Stomach (tissue), 9 donors: ENCODE measurements around the gene CARS1. TPM values are rescaled to one million over a fixed set of nuclear protein-coding genes. Genes with fewer than 3 reads are reported as not detected.

Experiments
- DNase-seq, 2 donors: peaks; one replicate each; pipeline versions ENCODE4 v3.0.0 to v3.0.0-alpha.2; 2013 to 2019
- H3K27ac ChIP-seq, 5 donors: fragments of 200-600 bp in 4 of 5; sonication (generic) in 4 of 5; one replicate each; pipeline ENCODE4 v1.5.1; 2013 to 2019; ENCODE audit warnings: mild to moderate bottlenecking in 1 of 5, moderate library complexity in 1 of 5
- H3K27me3 ChIP-seq, 3 donors: fragments of 200-600 bp; sonication (generic); one replicate each; pipeline ENCODE4 v1.5.1; 2017 to 2019; ENCODE audit warnings: mixed run types in 1 of 3
- H3K36me3 ChIP-seq, 4 donors: fragments of 200-600 bp; sonication (generic); 1 replicate in 3 of 4; 2 replicates in 1 of 4; pipeline ENCODE4 v1.5.1; 2016 to 2019
- H3K4me1 ChIP-seq, 4 donors: fragments of 200-600 bp; sonication (generic); one replicate each; pipeline ENCODE4 v1.5.1; 2016 to 2019
- H3K4me3 ChIP-seq, 4 donors: fragments of 200-600 bp; sonication (generic) in 3 of 4; one replicate each; pipeline ENCODE4 v1.5.1; 2016 to 2019; ENCODE audit warnings: mild to moderate bottlenecking in 1 of 4
- H3K9me3 ChIP-seq, 4 donors: fragments of 200-600 bp; sonication (generic); one replicate each; pipeline ENCODE4 v1.5.1; 2016 to 2019
- EP300 ChIP-seq: sonication (generic); formaldehyde crosslinking; IDR thresholded peaks from one replicate; pipeline ENCODE4 v1.6.1; 2017; ENCODE audit warnings: antibody characterized with exemption
- POLR2A ChIP-seq, 4 donors: fragments of 450-650 bp; IDR thresholded peaks; one replicate each; pipeline ENCODE4 v1.6.1; 2016; ENCODE audit warnings: antibody characterized with exemption in 4 of 4, control low read depth in 2 of 4, mild to moderate bottlenecking in 1 of 4, moderate library complexity in 1 of 4
- POLR2AphosphoS5 ChIP-seq, 3 donors: sonication (generic); formaldehyde crosslinking; IDR thresholded peaks; one replicate each; pipeline ENCODE4 v1.6.1; 2016; ENCODE audit warnings: antibody characterized with exemption in 3 of 3
- WGBS, 5 donors: extraction: QIAGEN DNeasy Blood & Tissue Kit in 3 of 5; methylation state at CpG; one replicate each; pipeline versions ENCODE4 v1.1.5 to v1.1.7; 2013 to 2018; 5-methylcytosine and 5-hydroxymethylcytosine counted together
- intact Hi-C: fragments of 100-400 bp; cut with DNase I; formaldehyde crosslinking; loops from one replicate; pipeline ENCODE4 v1.15.1; 2023; ENCODE audit warnings: low total_unique reads
- polyA plus RNA-seq, 3 donors: library from polyadenylated mRNA; stranded (reverse); fragments of 200-250 nt; gene quantifications; one replicate each; pipeline ENCODE4 v1.2.3, GENCODE V29; 2013
- total RNA-seq, 5 donors: library from RNA; depleted of rRNA; stranded (reverse); fragments of >200 nt; gene quantifications; one replicate each; pipeline versions ENCODE4 v1.1.0 to v1.2.3, GENCODE V29; 2014 to 2016
- TF ChIP-seq, protein P1 (sequence below), 7 experiments: fragments of 450-650 bp in 4 of 7; fragments of 200-600 bp in 3 of 7; sonication (generic) in 3 of 7; IDR thresholded peaks; one replicate each; pipeline ENCODE4 v1.5.1; 2016 to 2019; ENCODE audit warnings: antibody characterized with exemption in 7 of 7, control low read depth in 2 of 7, mild to moderate bottlenecking in 1 of 7
- donor health status: healthy with polysubstance abuse.
- donor health status: Bipolar disorder and iron deficiency.
- donor health status: healthy.

The CARS1 gene
- total and polyA plus RNA-seq, 8 donors = 25.2 to 54.2 (median 41.8) TPM

DNA sequence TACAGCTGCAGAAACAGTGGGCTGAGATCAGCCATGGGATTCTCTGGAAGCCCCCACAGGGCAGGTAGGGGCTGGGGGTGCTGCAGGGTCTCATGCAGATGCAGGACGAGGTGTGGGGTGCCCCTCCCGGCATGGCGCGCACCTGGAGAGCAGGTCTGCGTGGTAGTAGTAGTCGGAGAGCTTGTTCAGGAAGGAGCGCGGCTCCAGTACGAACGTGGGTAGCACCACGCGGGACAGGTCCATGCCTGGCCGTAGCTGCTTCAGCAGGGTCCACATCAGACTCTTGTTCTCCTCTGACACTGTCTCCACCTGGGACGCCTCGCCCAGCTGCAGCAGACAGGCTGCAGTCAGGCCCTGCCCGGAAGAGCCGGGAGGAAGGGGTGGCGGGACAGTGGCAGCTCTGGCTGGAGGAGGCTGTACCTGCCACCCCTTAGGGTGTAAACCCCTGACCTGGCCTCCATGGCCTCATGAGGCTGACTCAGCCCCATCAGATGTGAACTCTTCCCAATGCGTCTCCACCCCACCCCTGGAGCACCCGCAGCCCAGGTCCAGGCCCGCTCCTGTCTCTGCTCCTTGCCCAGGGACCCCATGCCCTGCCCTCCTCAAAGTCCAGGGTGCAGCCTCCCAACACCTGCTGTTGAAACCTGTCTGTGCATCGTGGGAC, 47.0 kb upstream of the CARS1 start:
- no peaks in the 10 kb centered on the region for H3K4me1 ChIP-seq
- H3K27me3 ChIP-seq = no peaks in the 10 kb centered on the region
- H3K9me3 ChIP-seq = no peaks in the 10 kb centered on the region
- no peak for TF ChIP-seq POLR2A (IDR thresholded peaks at IDR 0.05)
- no peak for TF ChIP-seq EP300
- TF ChIP-seq POLR2AphosphoS5 (IDR thresholded peaks at IDR 0.05) = no peak
- TF ChIP-seq, protein P1, sequence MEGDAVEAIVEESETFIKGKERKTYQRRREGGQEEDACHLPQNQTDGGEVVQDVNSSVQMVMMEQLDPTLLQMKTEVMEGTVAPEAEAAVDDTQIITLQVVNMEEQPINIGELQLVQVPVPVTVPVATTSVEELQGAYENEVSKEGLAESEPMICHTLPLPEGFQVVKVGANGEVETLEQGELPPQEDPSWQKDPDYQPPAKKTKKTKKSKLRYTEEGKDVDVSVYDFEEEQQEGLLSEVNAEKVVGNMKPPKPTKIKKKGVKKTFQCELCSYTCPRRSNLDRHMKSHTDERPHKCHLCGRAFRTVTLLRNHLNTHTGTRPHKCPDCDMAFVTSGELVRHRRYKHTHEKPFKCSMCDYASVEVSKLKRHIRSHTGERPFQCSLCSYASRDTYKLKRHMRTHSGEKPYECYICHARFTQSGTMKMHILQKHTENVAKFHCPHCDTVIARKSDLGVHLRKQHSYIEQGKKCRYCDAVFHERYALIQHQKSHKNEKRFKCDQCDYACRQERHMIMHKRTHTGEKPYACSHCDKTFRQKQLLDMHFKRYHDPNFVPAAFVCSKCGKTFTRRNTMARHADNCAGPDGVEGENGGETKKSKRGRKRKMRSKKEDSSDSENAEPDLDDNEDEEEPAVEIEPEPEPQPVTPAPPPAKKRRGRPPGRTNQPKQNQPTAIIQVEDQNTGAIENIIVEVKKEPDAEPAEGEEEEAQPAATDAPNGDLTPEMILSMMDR (IDR thresholded peaks at IDR 0.05) = no peak
- no peak overlapping the region for H3K4me3 ChIP-seq
- peak in 1 of 2 donors; percentile 11 for DNase-seq
- H3K27ac ChIP-seq = no peak overlapping the region
- H3K36me3 ChIP-seq = peaks cover 17 to 93% (median 73%) of the 10 kb centered on the region in 4 donors
- WGBS, 5 donors = 92 to 94% (median 93%) methylated on average over 15 to 22 of the region's 22 CpGs
- intact Hi-C loops = no loop called here

DNA sequence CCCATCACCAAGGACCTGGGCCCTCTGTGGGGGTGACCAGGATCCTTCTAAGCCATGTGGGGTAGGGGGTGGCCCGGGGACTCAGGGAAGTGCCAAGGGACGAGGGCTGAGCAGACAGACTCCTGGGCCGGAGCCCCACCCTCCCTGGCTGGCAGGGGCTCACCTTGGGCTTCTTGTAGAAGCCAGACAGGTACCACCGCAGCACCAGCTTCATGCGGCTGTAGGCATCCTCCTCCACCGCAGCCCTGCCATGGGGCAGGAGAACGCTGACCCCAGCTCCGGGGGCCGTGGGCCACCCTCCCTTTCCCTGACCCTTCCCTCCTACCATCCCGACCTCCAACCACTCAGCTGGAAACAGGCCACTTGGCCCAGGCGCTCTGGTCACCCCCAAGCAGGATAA, 45.9 kb upstream of the CARS1 start:
- Histone ChIP-seq H3K4me3 (no peak overlapping the region), H3K4me1 (no peaks in the 10 kb centered on the region), H3K27me3 (no peaks in the 10 kb centered on the region), H3K27ac (no peak overlapping the region), H3K9me3 (no peaks in the 10 kb centered on the region), H3K36me3 (peaks cover 20 to 92% (median 74%) of the 10 kb centered on the region in 4 donors)
- WGBS, 5 donors = 81 to 86% (median 84%) methylated on average over 9 to 11 of the region's 11 CpGs
- peak in 1 of 2 donors; percentile 23 for DNase-seq
- intact Hi-C loops = no loop called here
- TF ChIP-seq POLR2AphosphoS5 (IDR thresholded peaks at IDR 0.05) (no peak), EP300 (no peak), POLR2A (IDR thresholded peaks at IDR 0.05) (no peak)
- TF ChIP-seq, protein P1 (IDR thresholded peaks at IDR 0.05) = no peak

DNA sequence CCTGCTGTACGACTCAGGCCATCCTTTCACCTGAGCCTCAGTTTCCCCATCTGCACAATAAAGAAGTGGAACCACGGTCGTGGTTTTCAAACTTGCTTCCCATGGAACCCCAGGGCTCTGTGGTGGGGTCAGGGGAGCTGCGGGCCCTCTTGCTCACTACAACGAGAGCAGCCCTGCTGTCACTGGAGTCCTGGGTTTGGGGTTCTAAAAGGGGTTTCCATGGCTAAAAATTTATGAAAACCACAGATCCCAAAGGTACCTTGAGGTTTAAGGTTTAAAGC, 45.4 kb upstream of the CARS1 start:
- H3K4me3 ChIP-seq = no peak overlapping the region
- no peaks in the 10 kb centered on the region for H3K27me3 ChIP-seq
- no peaks in the 10 kb centered on the region for H3K4me1 ChIP-seq
- H3K36me3 ChIP-seq = peaks cover 20 to 94% (median 73%) of the 10 kb centered on the region in 4 donors
- TF ChIP-seq POLR2A (IDR thresholded peaks at IDR 0.05) = no peak
- TF ChIP-seq, protein P1 (IDR thresholded peaks at IDR 0.05) = no peak
- TF ChIP-seq POLR2AphosphoS5 (IDR thresholded peaks at IDR 0.05) = no peak
- TF ChIP-seq EP300 = no peak
- 91 to 100% (median 93%) methylated on average over 4 to 5 of the region's 5 CpGs for WGBS, 5 donors
- intact Hi-C loops = no loop called here
- no peak for DNase-seq
- no peaks in the 10 kb centered on the region for H3K9me3 ChIP-seq
- H3K27ac ChIP-seq = no peak overlapping the region

DNA sequence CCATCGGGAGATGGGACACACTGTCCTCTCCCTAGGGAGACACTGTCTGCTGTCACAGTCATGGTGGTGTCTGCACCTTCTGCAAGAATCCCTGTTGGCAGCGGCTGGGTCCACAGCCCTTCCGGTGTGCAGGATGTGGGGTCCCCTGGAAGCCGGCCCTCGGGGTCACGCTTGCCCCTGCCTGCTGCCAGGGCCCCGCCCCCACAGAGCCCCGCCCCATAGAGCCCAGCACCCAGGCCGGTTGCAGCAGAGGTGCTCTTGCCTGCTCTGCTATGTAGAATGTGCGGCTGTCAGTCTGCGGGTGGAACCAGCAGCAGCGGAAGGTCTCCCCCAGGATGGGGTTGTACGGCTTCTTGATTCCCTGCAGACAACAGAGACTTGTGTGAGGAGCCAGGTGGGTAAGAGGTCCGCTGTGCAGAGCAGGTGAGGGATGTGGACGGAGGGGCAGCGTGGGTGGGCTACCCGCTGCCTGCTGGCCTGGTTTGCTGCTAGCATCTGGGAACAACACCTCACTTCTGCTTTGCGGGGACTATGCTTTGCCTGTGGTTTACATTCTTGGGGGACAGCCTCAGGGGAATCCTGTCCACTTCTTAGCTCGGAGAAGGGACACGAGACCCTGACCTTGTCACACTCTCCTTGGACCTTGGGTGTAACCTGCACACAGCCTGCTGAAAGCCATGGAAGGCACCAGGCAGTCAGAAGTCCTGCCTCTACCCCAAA, 44.9 kb upstream of the CARS1 start:
- WGBS, 5 donors = 80 to 100% (median 88%) methylated on average over 2 to 20 of the region's 20 CpGs
- H3K4me1 ChIP-seq = no peaks in the 10 kb centered on the region
- no peak overlapping the region for H3K27ac ChIP-seq
- H3K4me3 ChIP-seq = no peak overlapping the region
- H3K9me3 ChIP-seq = no peaks in the 10 kb centered on the region
- H3K27me3 ChIP-seq = no peaks in the 10 kb centered on the region
- DNase-seq = peak in 1 of 2 donors; percentile 21
- TF ChIP-seq POLR2A (IDR thresholded peaks at IDR 0.05) = no peak
- no peak for TF ChIP-seq POLR2AphosphoS5 (IDR thresholded peaks at IDR 0.05)
- TF ChIP-seq, protein P1 (IDR thresholded peaks at IDR 0.05) = no peak
- no peak for TF ChIP-seq EP300
- intact Hi-C loops = no loop called here
- H3K36me3 ChIP-seq = peaks cover 18 to 94% (median 73%) of the 10 kb centered on the region in 4 donors
